ENCODE measurements around the gene FRMPD4.

DNA sequence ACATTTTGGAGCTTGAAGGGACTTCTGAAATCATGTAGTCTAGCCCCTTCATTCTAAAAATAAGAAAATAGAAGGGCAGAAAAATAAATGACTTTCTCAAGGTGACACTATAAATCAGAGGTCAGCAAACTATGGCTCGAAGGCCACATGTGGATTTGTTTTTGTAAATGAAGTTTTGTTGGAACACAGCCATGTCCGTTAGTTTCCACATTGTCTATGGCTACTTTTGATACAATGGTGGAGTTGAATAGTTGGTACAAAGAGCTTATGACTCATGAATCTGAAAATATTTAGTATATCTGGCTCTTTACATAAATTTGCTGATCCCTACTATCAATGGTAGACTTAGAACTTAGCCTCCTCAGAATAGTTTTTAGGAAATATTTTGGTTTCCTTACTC is 350.5 kb downstream of the FRMPD4 start:
- TF ChIP-seq ZNF121 (CRISPR knock-in tag; IDR thresholded peaks at IDR 0.05) (no peak), TCF7L2 (IDR thresholded peaks at IDR 0.05; ENCODE audit: low read depth, low read length) (no peak), HNRNPLL (IDR thresholded peaks at IDR 0.05; ENCODE audit: low read depth, low read length, poor library complexity, severe bottlenecking) (no peak)
- TF ChIP-seq, protein P1, sequence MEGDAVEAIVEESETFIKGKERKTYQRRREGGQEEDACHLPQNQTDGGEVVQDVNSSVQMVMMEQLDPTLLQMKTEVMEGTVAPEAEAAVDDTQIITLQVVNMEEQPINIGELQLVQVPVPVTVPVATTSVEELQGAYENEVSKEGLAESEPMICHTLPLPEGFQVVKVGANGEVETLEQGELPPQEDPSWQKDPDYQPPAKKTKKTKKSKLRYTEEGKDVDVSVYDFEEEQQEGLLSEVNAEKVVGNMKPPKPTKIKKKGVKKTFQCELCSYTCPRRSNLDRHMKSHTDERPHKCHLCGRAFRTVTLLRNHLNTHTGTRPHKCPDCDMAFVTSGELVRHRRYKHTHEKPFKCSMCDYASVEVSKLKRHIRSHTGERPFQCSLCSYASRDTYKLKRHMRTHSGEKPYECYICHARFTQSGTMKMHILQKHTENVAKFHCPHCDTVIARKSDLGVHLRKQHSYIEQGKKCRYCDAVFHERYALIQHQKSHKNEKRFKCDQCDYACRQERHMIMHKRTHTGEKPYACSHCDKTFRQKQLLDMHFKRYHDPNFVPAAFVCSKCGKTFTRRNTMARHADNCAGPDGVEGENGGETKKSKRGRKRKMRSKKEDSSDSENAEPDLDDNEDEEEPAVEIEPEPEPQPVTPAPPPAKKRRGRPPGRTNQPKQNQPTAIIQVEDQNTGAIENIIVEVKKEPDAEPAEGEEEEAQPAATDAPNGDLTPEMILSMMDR (CRISPR knock-in tag; IDR thresholded peaks at IDR 0.05): no peak

All from HepG2 (cell line).